ENCODE data around the gene IL18RAP. TPM values are rescaled to one million over a fixed set of nuclear protein-coding genes. Genes with fewer than 3 reads are reported as not detected.

IL18RAP gene
- total RNA-seq, 1 donor from 2014 or later, result not detected

- Mint-ChIP-seq H3K9me3 (ENCODE audit: unreplicated experiment) (no peaks in the 10 kb centered on the region), H3K4me3 (ENCODE audit: unreplicated experiment) (no peak overlapping the region), H3K36me3 (ENCODE audit: low read depth, unreplicated experiment) (no peaks in the 10 kb centered on the region), H3K27ac (ENCODE audit: unreplicated experiment) (no peak overlapping the region), H3K27me3 (ENCODE audit: unreplicated experiment) (peaks cover 5% of the 10 kb centered on the region), H3K4me1 (ENCODE audit: unreplicated experiment) (peaks cover 3% of the 10 kb centered on the region)
- no peak for TF ChIP-seq CTCF (IDR thresholded peaks at IDR 0.05; ENCODE audit: unreplicated experiment)
- no peak for DNase-seq (ENCODE audit: low spot score)
Measured at GRCh38 chr2:102487761-102488462, 65.0 kb downstream of the IL18RAP start.

- Mint-ChIP-seq H3K4me3 (ENCODE audit: unreplicated experiment) (no peak overlapping the region), H3K36me3 (ENCODE audit: low read depth, unreplicated experiment) (no peaks in the 10 kb centered on the region), H3K27me3 (ENCODE audit: unreplicated experiment) (peaks cover 4% of the 10 kb centered on the region), H3K27ac (ENCODE audit: unreplicated experiment) (no peak overlapping the region), H3K9me3 (ENCODE audit: unreplicated experiment) (no peaks in the 10 kb centered on the region), H3K4me1 (ENCODE audit: unreplicated experiment) (peaks cover 3% of the 10 kb centered on the region)
- no peak for DNase-seq (ENCODE audit: low spot score)
- TF ChIP-seq CTCF (IDR thresholded peaks at IDR 0.05; ENCODE audit: unreplicated experiment), result no peak
Measured at GRCh38 chr2:102489646-102490045, 66.7 kb downstream of the IL18RAP start.

- Mint-ChIP-seq H3K4me3 (ENCODE audit: unreplicated experiment) (no peak overlapping the region), H3K27me3 (ENCODE audit: unreplicated experiment) (peaks cover 2% of the 10 kb centered on the region), H3K4me1 (ENCODE audit: unreplicated experiment) (peaks cover 3% of the 10 kb centered on the region)
Measured at GRCh38 chr2:102492006-102492405, 69.0 kb downstream of the IL18RAP start.

GRCh38 chr2:102494570-102494969 lies 71.6 kb downstream of the IL18RAP start:
- Mint-ChIP-seq H3K4me1 (ENCODE audit: unreplicated experiment) (peaks cover 2% of the 10 kb centered on the region), H3K27ac (ENCODE audit: unreplicated experiment) (no peak overlapping the region), H3K4me3 (ENCODE audit: unreplicated experiment) (no peak overlapping the region), H3K9me3 (ENCODE audit: unreplicated experiment) (no peaks in the 10 kb centered on the region), H3K27me3 (ENCODE audit: unreplicated experiment) (peaks cover 2% of the 10 kb centered on the region), H3K36me3 (ENCODE audit: low read depth, unreplicated experiment) (no peaks in the 10 kb centered on the region)
- TF ChIP-seq CTCF (IDR thresholded peaks at IDR 0.05; ENCODE audit: unreplicated experiment), result no peak
- DNase-seq (ENCODE audit: low spot score), result no peak

More at GRCh38 chr2:102492006-102492405, 69.0 kb downstream of the IL18RAP start:
- Mint-ChIP-seq H3K36me3 (ENCODE audit: low read depth, unreplicated experiment) (no peaks in the 10 kb centered on the region), H3K27ac (ENCODE audit: unreplicated experiment) (no peak overlapping the region), H3K9me3 (ENCODE audit: unreplicated experiment) (no peaks in the 10 kb centered on the region)
- TF ChIP-seq CTCF (IDR thresholded peaks at IDR 0.05; ENCODE audit: unreplicated experiment), result no peak
- no peak for DNase-seq (ENCODE audit: low spot score)

GRCh38 chr2:102498414-102498813 lies 75.5 kb downstream of the IL18RAP start:
- no peak overlapping the region for H3K27ac Mint-ChIP-seq (ENCODE audit: unreplicated experiment)
- H3K9me3 Mint-ChIP-seq (ENCODE audit: unreplicated experiment), result no peaks in the 10 kb centered on the region
- H3K27me3 Mint-ChIP-seq (ENCODE audit: unreplicated experiment), result peaks cover 4% of the 10 kb centered on the region
- DNase-seq (ENCODE audit: low spot score), result no peak
- H3K4me3 Mint-ChIP-seq (ENCODE audit: unreplicated experiment), result no peak overlapping the region
- no peak for TF ChIP-seq CTCF (IDR thresholded peaks at IDR 0.05; ENCODE audit: unreplicated experiment)
- no peaks in the 10 kb centered on the region for H3K4me1 Mint-ChIP-seq (ENCODE audit: unreplicated experiment)
- H3K36me3 Mint-ChIP-seq (ENCODE audit: low read depth, unreplicated experiment), result no peaks in the 10 kb centered on the region
